HCT116 (cell line): ENCODE results near the gene NAV3. TPM values are rescaled to one million over a fixed set of nuclear protein-coding genes. Genes with fewer than 3 reads are reported as not detected.

Experiments used
- ATAC-seq: fragments of 200-7000 bp; cut with Tn5 transposase; 2 replicates; pipeline ENCODE4 v1.9.1; 2020; ENCODE audit warnings: mild to moderate bottlenecking, moderate library complexity
- BruUV-seq: library from RNA; stranded (reverse); fragments of 400-500 nt; replicated peaks from 2 replicates; lab custom pipeline; 2021; lab: Mats Ljungman, UMichigan
- CTCF ChIA-PET: fragments of 300-600 bp; sonication (Branson Sonifier 250); formaldehyde crosslinking; loops from one replicate; lab custom pipeline; 2021; ENCODE audit warnings: antibody characterized with exemption; lab: Charles Lee
- POLR2A ChIA-PET: fragments of 300-600, 350-600 bp; sonication (Branson Sonifier 250); formaldehyde crosslinking; loops from one replicate; lab custom pipeline; 2021; ENCODE audit warnings: antibody characterized with exemption; lab: Charles Lee
- RAD21 ChIA-PET, 2 experiments: fragments of 300-600 bp; sonication (Branson Sonifier 250); formaldehyde crosslinking; loops; one replicate each; lab custom pipeline; 2023; ENCODE audit warnings: low total read pairs in 2 of 2; ENCODE audit not compliant: uncharacterized antibody in 2 of 2, unreplicated experiment in 2 of 2, low non-redundant PET in 1 of 2; lab: Charles Lee
- DNase-seq: peaks from one replicate; pipeline ENCODE4 v3.0.0-alpha.2; 2010; ENCODE audit warnings: low read depth, low spot score
- H2AFZ ChIP-seq: fragments of 200-600 bp; shearing (Covaris generic), sonication (generic); 2 replicates; pipeline ENCODE4 v1.6.1; 2017; ENCODE audit warnings: low read depth, mixed run types, mixed read lengths, antibody characterized with exemption, low read length; ENCODE audit not compliant: poor library complexity, severe bottlenecking
- H3K27ac ChIP-seq: 2 replicates; pipeline ENCODE4 v1.5.1; 2012; ENCODE audit warnings: low read depth, low read length
- H3K27me3 ChIP-seq: fragments of 200-600 bp; sonication (generic); 2 replicates; pipeline ENCODE4 v1.6.1; 2016; ENCODE audit warnings: mixed run types, low read length, mixed read lengths; ENCODE audit not compliant: insufficient read depth
- H3K36me3 ChIP-seq, 2 experiments: fragments of 200-500 bp in 1 of 2; fragments of 200-600 bp in 1 of 2; sonication (Bioruptor generic) in 1 of 2; sonication (generic) in 1 of 2; 2 replicates each; pipeline versions ENCODE4 v1.5.1 to v1.6.1; 2014 to 2016; ENCODE audit warnings: low read length in 2 of 2, inconsistent platforms in 1 of 2, mixed read lengths in 1 of 2, mixed run types in 1 of 2; ENCODE audit not compliant: insufficient read depth in 2 of 2, control insufficient read depth in 1 of 2
- H3K4me1 ChIP-seq, 2 experiments: fragments of 200-600 bp in 1 of 2; sonication (generic) in 1 of 2; 2 replicates each; pipeline versions ENCODE4 v1.5.1 to v1.6.1; 2012 to 2017; ENCODE audit warnings: low read length in 2 of 2, inconsistent platforms in 1 of 2, mild to moderate bottlenecking in 1 of 2, mixed read lengths in 1 of 2, mixed run types in 1 of 2, moderate library complexity in 1 of 2; ENCODE audit not compliant: insufficient read depth in 2 of 2, control insufficient read depth in 1 of 2
- H3K4me2 ChIP-seq: fragments of 200-600 bp; sonication (generic); 2 replicates; pipeline ENCODE4 v1.6.1; 2017; ENCODE audit warnings: mixed run types, low read length, mixed read lengths
- H3K4me3 ChIP-seq, 2 experiments: fragments of 200-600 bp in 1 of 2; sonication (generic) in 1 of 2; replicated peaks in 1 of 2; 2 replicates each; pipeline ENCODE4 v1.5.1; 2011 to 2016; ENCODE audit warnings: low read length in 2 of 2, control low read depth in 1 of 2, low read depth in 1 of 2, mild to moderate bottlenecking in 1 of 2, mixed read lengths in 1 of 2, mixed run types in 1 of 2
- H3K79me2 ChIP-seq: fragments of 200-600 bp; sonication (generic); 2 replicates; pipeline ENCODE4 v1.6.1; 2017; ENCODE audit warnings: mild to moderate bottlenecking, mixed run types, low read length, moderate library complexity, mixed read lengths; ENCODE audit not compliant: insufficient read depth
- H3K9ac ChIP-seq: fragments of 200-600 bp; sonication (generic); 2 replicates; pipeline ENCODE4 v1.6.1; 2016; ENCODE audit warnings: low read length, mixed read lengths
- H3K9me2 ChIP-seq: fragments of 200-600 bp; sonication (generic), shearing (Covaris generic); 2 replicates; pipeline ENCODE4 v1.6.1; 2017; ENCODE audit warnings: mixed run types, mild to moderate bottlenecking, moderate library complexity; ENCODE audit not compliant: insufficient read depth
- H3K9me3 ChIP-seq, 2 experiments: fragments of 200-500 bp in 1 of 2; fragments of 200-600 bp in 1 of 2; sonication (Bioruptor generic) in 1 of 2; sonication (generic) in 1 of 2; 2 replicates each; pipeline ENCODE4 v1.6.1; 2014 to 2017; ENCODE audit warnings: low read length in 2 of 2, mixed read lengths in 2 of 2, inconsistent platforms in 1 of 2, low read depth in 1 of 2, mild to moderate bottlenecking in 1 of 2, mixed run types in 1 of 2, moderate library complexity in 1 of 2; ENCODE audit not compliant: control insufficient read depth in 1 of 2, insufficient read depth in 1 of 2
- H4K20me1 ChIP-seq: fragments of 200-600 bp; sonication (generic), shearing (Covaris generic); 2 replicates; pipeline ENCODE4 v1.6.1; 2017; ENCODE audit warnings: mixed run types, mild to moderate bottlenecking, moderate library complexity; ENCODE audit not compliant: insufficient read depth
- CEBPB ChIP-seq: IDR thresholded peaks from 2 replicates; pipeline ENCODE4 v1.6.1; 2012; ENCODE audit warnings: low read depth
- EGR1 ChIP-seq: IDR thresholded peaks from 2 replicates; pipeline ENCODE4 v1.6.1; 2012; ENCODE audit warnings: low read depth
- ELF1 ChIP-seq: IDR thresholded peaks from 2 replicates; pipeline ENCODE4 v1.6.1; 2012; ENCODE audit warnings: low read depth, borderline replicate concordance
- EZH2 ChIP-seq: fragments of 200-600 bp; sonication (generic); IDR thresholded peaks from 2 replicates; pipeline ENCODE4 v1.6.1; 2017; ENCODE audit warnings: antibody characterized with exemption, mixed run types
- JUND ChIP-seq: IDR thresholded peaks from 2 replicates; pipeline ENCODE4 v1.6.1; 2012
- MAX ChIP-seq: IDR thresholded peaks from 2 replicates; pipeline ENCODE4 v1.6.1; 2012
- POLR2A ChIP-seq: IDR thresholded peaks from 2 replicates; pipeline ENCODE4 v1.7.0; 2011; ENCODE audit warnings: borderline replicate concordance; ENCODE audit not compliant: insufficient read depth, insufficient read length; ENCODE audit errors: extremely low read depth
- POLR2AphosphoS5 ChIP-seq: IDR thresholded peaks from 2 replicates; pipeline ENCODE4 v1.6.1; 2011; ENCODE audit warnings: mild to moderate bottlenecking, low read depth, low read length, moderate library complexity
- RAD21 ChIP-seq: IDR thresholded peaks from 2 replicates; pipeline ENCODE4 v1.6.1; 2012; ENCODE audit warnings: low read depth, mild to moderate bottlenecking
- REST ChIP-seq: IDR thresholded peaks from 2 replicates; pipeline ENCODE4 v1.6.1; 2012; ENCODE audit warnings: low read depth
- SIN3A ChIP-seq: IDR thresholded peaks from 2 replicates; pipeline ENCODE4 v1.6.1; 2012; ENCODE audit warnings: low read depth
- SP1 ChIP-seq: IDR thresholded peaks from 2 replicates; pipeline ENCODE4 v1.6.1; 2012; ENCODE audit warnings: low read depth
- TCF7L2 ChIP-seq: IDR thresholded peaks from 2 replicates; pipeline ENCODE4 v1.7.0; 2011; ENCODE audit warnings: borderline replicate concordance, inconsistent platforms; ENCODE audit not compliant: insufficient read depth, insufficient read length; ENCODE audit errors: extremely low read depth
- ZBTB33 ChIP-seq: IDR thresholded peaks from 2 replicates; pipeline ENCODE4 v1.6.1; 2011; ENCODE audit warnings: mild to moderate bottlenecking, low read length, moderate library complexity; ENCODE audit not compliant: insufficient replicate concordance; ENCODE audit errors: extremely low read depth
- ZFX ChIP-seq: fragments of 450-650 bp; IDR thresholded peaks from 2 replicates; pipeline ENCODE4 v1.6.1; 2017
- intact Hi-C: fragments of 100-400 bp; cut with micrococcal nuclease; formaldehyde crosslinking; loops from 2 replicates; pipeline ENCODE4 v1.10.0; 2022
- total RNA-seq: library from RNA; stranded (reverse); gene quantifications from one replicate; pipeline ENCODE4 v1.2.1, GENCODE V29; 2021; ENCODE audit not compliant: unreplicated experiment
- TF ChIP-seq, protein P1 (sequence below): IDR thresholded peaks from 2 replicates; pipeline ENCODE4 v1.6.1; 2012

The NAV3 gene
- total RNA-seq, 1 experiment from 2014 or later = 7.8 TPM

DNA sequence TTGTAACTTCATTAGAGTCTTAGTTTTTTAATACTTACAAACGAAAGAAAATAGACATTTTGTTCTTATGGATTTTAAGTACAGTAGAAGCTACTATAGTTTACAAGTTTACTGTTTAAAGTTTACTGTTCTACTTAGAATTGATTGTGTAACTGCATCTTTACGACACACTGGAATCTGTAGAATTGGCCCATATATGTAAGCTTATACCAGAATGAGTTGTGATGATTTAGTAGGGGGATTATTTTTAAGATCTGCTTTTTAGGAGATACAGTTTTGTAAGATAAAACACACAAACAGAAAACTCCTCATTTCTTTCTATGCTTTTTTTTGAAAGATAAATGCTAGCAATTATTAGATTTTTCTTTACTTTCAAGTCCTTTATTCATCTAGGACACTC, 30.2 kb upstream of the NAV3 start:
- Histone ChIP-seq H3K36me3 (no peaks in the 10 kb centered on the region), H3K4me3 (no peak overlapping the region), H3K27ac (no peak overlapping the region), H3K9me2 (no peaks in the 10 kb centered on the region), H3K27me3 (no peaks in the 10 kb centered on the region), H3K9me3 (no peaks in the 10 kb centered on the region), H3K4me2 (no peak overlapping the region), H3K79me2 (no peaks in the 10 kb centered on the region), H2AFZ (peak overlapping the region; percentile 41), H4K20me1 (no peaks in the 10 kb centered on the region), H3K9ac (no peak overlapping the region), H3K4me1 (peaks cover 4 to 8% of the 10 kb centered on the region in 2 experiments; a peak in 3 of 4 replicates)
- POLR2A ChIA-PET = no interaction called here
- RAD21 ChIA-PET = no interaction called here
- TF ChIP-seq TCF7L2 (no peak), POLR2AphosphoS5 (no peak), CEBPB (no peak), RAD21 (no peak), EGR1 (no peak), REST (no peak), ZBTB33 (no peak), MAX (no peak), ELF1 (no peak), SP1 (no peak), ZFX (no peak), SIN3A (no peak), JUND (no peak), EZH2 (no peak), POLR2A (no peak)
- TF ChIP-seq, protein P1, sequence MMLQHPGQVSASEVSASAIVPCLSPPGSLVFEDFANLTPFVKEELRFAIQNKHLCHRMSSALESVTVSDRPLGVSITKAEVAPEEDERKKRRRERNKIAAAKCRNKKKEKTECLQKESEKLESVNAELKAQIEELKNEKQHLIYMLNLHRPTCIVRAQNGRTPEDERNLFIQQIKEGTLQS = no peak
- no TSS peak for BruUV-seq
- intact Hi-C loops = no loop called here
- CTCF ChIA-PET = no interaction called here
- ATAC-seq (no peak), DNase-seq (no peak)
